ENCODE data around the gene MAP7D1.

DNA sequence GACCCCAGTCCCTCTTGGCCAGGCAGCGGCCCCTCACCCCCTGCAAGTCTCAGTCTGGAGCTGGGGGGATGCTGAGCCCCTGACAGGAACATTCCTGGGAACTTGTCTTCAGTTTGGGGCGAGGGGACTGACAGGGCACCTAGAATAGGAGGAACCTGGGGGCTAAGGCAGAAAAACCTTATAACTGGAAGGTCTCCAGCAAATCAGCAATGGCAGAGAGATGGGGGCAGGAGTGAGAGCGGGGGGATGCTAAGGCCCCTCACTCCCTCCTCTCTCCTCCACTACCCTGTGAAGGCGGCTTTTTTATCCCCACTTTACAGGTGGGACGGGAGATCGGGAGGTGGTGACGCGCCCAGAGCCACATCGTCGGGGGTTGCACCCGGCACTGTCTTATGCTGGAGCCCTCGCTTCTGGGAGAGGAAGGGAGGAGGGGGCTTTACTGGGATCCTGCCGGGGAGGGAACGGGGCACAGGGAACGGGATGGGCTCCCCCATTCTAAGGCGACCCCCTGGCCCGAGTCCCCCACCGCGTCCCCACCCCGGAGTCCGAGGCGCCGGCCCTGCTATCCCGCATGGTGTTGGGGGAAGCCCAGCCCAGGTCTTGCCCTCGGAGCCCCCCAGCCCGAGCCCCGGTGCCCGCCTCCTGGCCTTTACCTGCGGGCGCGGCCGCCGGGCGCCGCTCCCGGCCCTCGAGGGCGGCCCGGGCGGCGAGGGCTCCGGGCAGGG lies 31.4 kb upstream of the MAP7D1 start:
- TF ChIP-seq CTCF (IDR thresholded peaks at IDR 0.05 in 4 of 5, conservative IDR thresholded peaks at IDR 0.05 in 1 of 5) (no peak), POLR2A (IDR thresholded peaks at IDR 0.05) (no peak)
